Omental fat pad (tissue), 4 donors: ENCODE data around the gene FAAH2. TPM values are rescaled to one million over a fixed set of nuclear protein-coding genes. Genes with fewer than 3 reads are reported as not detected.
"Not testable (repeated sequence)": the region's sequence is repeated elsewhere in the genome, so short reads cannot be mapped to it uniquely, and the experiment has no call there.

Experiments
- ATAC-seq: fragments of 150-250 bp; one replicate; pipeline ENCODE4 v1.9.1; 2016; ENCODE audit warnings: mild to moderate bottlenecking, moderate library complexity; ENCODE audit not compliant: low FRiP score
- DNase-seq: peaks from one replicate; pipeline ENCODE4 v3.0.0-alpha.2; 2019; ENCODE audit warnings: low spot score
- total RNA-seq, 4 donors: library from RNA; depleted of rRNA; stranded (reverse); fragments of >200 nt; gene quantifications; one replicate each; pipeline ENCODE4 v1.1.0, GENCODE V29; 2016
- TF ChIP-seq, protein P1 (sequence below), 3 donors: fragments of 450-650 bp; IDR thresholded peaks; one replicate each; pipeline ENCODE4 v1.5.1; 2016 to 2017; ENCODE audit warnings: antibody characterized with exemption in 3 of 3, mild to moderate bottlenecking in 3 of 3, moderate library complexity in 2 of 3

Gene FAAH2
- total RNA-seq, 4 donors from 2014 or later = 0.79 to 8.4 (median 2.3) TPM

- ATAC-seq (no peak), DNase-seq (no peak)
- TF ChIP-seq, protein P1, sequence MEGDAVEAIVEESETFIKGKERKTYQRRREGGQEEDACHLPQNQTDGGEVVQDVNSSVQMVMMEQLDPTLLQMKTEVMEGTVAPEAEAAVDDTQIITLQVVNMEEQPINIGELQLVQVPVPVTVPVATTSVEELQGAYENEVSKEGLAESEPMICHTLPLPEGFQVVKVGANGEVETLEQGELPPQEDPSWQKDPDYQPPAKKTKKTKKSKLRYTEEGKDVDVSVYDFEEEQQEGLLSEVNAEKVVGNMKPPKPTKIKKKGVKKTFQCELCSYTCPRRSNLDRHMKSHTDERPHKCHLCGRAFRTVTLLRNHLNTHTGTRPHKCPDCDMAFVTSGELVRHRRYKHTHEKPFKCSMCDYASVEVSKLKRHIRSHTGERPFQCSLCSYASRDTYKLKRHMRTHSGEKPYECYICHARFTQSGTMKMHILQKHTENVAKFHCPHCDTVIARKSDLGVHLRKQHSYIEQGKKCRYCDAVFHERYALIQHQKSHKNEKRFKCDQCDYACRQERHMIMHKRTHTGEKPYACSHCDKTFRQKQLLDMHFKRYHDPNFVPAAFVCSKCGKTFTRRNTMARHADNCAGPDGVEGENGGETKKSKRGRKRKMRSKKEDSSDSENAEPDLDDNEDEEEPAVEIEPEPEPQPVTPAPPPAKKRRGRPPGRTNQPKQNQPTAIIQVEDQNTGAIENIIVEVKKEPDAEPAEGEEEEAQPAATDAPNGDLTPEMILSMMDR (IDR thresholded peaks at IDR 0.05) = no peak
These were observed 15.5 kb upstream of the FAAH2 start for GRCh38 chrX:57270980-57271379.

- ATAC-seq (no peak), DNase-seq (no peak)
- TF ChIP-seq, protein P1 (IDR thresholded peaks at IDR 0.05) = no peak
These were observed 3.9 kb upstream of the FAAH2 start for GRCh38 chrX:57282568-57282967.

DNA sequence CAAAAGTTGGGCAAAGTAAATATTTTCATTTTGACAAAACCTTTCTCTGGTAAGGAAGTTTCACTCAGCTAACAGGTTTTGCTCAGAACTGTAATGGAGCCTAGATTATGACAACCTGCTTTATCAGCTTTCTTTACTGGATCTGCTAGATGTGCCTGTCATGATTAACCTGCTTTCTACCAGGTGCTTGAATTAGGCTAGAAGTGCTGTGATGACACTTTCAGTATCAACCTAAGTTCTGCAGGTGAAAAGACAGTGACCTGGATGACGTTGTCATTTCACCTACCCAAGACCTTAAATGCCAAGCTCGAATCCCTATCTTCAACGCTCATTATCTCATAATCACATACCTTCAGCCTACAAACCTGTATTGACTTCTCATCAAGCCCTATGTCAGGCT, 1.5 kb upstream of the FAAH2 start:
- TF ChIP-seq, protein P1 (IDR thresholded peaks at IDR 0.05) = no peak
- DNase-seq = no peak
- no peak for ATAC-seq

DNA sequence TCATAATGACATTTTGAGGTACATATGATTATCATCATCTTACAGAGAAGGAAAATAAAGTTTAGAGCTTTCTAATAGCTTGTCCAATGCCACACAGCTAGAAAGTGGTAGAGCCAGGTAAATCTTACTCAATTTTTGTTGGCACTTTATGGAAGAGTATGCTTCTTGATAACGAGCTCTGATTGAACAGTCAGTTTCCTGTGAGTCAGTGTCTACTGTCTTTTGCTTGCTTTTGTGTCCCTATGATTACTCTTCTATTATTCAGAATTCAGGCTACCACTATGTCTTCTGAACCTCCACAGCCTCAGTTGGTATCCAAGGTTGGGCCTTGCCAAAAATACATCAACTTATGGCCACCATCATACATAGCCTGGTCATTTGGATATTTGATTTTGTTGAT, 2.6 kb downstream of the FAAH2 start:
- TF ChIP-seq, protein P1 (IDR thresholded peaks at IDR 0.05) = no peak
- DNase-seq (no peak), ATAC-seq (no peak)

DNA sequence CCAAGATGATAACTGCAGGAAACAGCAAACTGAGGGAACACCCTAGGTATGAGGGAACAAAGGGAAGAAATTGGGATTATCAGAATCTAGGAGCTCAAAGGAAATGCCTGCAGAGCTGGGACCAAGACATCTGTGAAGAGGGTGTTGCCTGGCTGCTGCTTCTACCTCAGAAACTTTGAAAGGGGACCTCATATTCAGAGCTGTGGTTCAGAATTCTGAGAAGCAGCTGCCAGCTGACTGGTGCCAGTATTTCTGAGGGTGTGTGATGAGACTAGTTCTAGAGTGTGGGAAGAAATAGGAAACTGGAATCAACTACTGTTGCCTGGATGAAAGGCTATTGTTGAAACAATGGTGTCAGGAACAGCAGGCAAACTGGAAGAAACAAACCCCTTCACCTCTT, 8.5 kb downstream of the FAAH2 start:
- ATAC-seq (no peak), DNase-seq (no peak)
- TF ChIP-seq, protein P1 (IDR thresholded peaks at IDR 0.05) = no peak

DNA sequence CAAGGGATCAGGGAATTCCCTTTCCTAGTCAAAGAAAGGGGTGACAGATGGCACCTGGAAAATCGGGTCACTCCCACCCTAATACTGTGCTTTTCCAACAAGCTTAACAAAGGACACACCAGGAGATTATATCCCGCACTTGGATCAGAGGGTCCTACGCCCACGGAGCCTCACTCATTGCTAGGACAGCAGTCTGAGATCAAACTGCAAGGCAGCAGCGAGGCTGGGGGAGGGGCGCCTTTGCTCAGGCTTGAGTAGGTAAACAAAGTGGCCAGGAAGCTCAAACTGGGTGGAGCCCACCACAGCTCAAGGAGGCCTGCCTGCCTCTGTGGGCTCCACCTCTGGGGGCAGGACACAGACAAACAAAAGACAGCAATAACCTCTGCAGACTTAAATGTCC, 9.2 kb downstream of the FAAH2 start:
- not testable (repeated sequence) for ATAC-seq

GRCh38 chrX:57313583-57314215, 27.2 kb downstream of the FAAH2 start:
- DNase-seq (no peak), ATAC-seq (no peak)
- TF ChIP-seq, protein P1 (IDR thresholded peaks at IDR 0.05) = no peak

More for the DNA sequence above, 9.2 kb downstream of the FAAH2 start:
- not testable (repeated sequence) for DNase-seq
